SK-N-SH (cell line): ENCODE data around the gene SYT17.

Source experiments
- EP300 ChIP-seq, 2 experiments: IDR thresholded peaks; 2 replicates each; pipeline versions ENCODE4 v1.4.0 to v1.6.1; 2012; ENCODE audit warnings: borderline replicate concordance in 1 of 2, low read depth in 1 of 2, low read length in 1 of 2
- FOXJ3 ChIP-seq: sonication (generic); formaldehyde crosslinking; IDR thresholded peaks from 2 replicates; pipeline ENCODE4 v1.5.1; 2020; ENCODE audit warnings: mild to moderate bottlenecking, missing genetic modification reagents
- RXRA ChIP-seq: IDR thresholded peaks from 2 replicates; pipeline ENCODE4 v1.4.0; 2012; ENCODE audit warnings: low read depth, mild to moderate bottlenecking, borderline replicate concordance
- TEAD4 ChIP-seq: IDR thresholded peaks from 2 replicates; pipeline ENCODE4 v1.4.0; 2012; ENCODE audit warnings: mild to moderate bottlenecking, borderline replicate concordance; ENCODE audit not compliant: insufficient read depth
- TF ChIP-seq, protein P1 (sequence below): fragments of 200-600 bp; sonication (generic); IDR thresholded peaks from 2 replicates; pipeline ENCODE4 v1.6.1; 2017; ENCODE audit warnings: antibody characterized with exemption, mild to moderate bottlenecking, moderate library complexity

DNA sequence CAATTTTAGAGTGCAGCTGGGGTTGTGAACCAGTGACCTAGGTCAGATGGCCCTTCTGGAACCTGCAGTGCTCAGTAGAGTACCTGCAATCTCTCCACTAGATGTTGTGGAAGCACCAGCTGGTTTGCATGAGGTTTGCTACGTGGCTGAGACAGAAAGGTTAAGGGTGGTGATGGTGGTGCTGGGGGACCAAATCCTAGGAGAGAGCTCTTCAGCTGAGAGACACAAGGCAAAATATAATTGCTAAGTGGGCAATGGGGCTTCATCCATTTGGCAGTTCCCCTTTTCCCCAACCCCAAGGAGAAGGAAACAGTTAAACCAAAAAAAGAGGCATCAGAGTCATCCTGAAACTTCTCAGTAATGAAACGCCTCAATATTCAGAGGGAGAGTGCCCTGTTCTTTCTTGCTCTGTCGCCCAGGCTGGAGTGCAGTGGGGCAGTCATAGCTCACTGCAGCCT, 40.3 kb upstream of the SYT17 start:
- TF ChIP-seq, protein P1, sequence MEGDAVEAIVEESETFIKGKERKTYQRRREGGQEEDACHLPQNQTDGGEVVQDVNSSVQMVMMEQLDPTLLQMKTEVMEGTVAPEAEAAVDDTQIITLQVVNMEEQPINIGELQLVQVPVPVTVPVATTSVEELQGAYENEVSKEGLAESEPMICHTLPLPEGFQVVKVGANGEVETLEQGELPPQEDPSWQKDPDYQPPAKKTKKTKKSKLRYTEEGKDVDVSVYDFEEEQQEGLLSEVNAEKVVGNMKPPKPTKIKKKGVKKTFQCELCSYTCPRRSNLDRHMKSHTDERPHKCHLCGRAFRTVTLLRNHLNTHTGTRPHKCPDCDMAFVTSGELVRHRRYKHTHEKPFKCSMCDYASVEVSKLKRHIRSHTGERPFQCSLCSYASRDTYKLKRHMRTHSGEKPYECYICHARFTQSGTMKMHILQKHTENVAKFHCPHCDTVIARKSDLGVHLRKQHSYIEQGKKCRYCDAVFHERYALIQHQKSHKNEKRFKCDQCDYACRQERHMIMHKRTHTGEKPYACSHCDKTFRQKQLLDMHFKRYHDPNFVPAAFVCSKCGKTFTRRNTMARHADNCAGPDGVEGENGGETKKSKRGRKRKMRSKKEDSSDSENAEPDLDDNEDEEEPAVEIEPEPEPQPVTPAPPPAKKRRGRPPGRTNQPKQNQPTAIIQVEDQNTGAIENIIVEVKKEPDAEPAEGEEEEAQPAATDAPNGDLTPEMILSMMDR, result no peak
- no peak for TF ChIP-seq RXRA
- TF ChIP-seq EP300 (IDR thresholded peaks at IDR 0.05; ENCODE audit: borderline replicate concordance in 1 of 2, low read depth in 1 of 2, low read length in 1 of 2), result no peak
- TF ChIP-seq FOXJ3 (CRISPR knock-in tag), result no peak
- no peak for TF ChIP-seq TEAD4
